ENCODE results near the gene CUX1. TPM values are rescaled to one million over a fixed set of nuclear protein-coding genes. Genes with fewer than 3 reads are reported as not detected.

CUX1 gene
- total and polyA plus RNA-seq, 2 of the 13 experiments (the other 11 are each of a cell fraction or from before 2014, with no cell fraction given) = 13.7 to 14.9 TPM

DNA sequence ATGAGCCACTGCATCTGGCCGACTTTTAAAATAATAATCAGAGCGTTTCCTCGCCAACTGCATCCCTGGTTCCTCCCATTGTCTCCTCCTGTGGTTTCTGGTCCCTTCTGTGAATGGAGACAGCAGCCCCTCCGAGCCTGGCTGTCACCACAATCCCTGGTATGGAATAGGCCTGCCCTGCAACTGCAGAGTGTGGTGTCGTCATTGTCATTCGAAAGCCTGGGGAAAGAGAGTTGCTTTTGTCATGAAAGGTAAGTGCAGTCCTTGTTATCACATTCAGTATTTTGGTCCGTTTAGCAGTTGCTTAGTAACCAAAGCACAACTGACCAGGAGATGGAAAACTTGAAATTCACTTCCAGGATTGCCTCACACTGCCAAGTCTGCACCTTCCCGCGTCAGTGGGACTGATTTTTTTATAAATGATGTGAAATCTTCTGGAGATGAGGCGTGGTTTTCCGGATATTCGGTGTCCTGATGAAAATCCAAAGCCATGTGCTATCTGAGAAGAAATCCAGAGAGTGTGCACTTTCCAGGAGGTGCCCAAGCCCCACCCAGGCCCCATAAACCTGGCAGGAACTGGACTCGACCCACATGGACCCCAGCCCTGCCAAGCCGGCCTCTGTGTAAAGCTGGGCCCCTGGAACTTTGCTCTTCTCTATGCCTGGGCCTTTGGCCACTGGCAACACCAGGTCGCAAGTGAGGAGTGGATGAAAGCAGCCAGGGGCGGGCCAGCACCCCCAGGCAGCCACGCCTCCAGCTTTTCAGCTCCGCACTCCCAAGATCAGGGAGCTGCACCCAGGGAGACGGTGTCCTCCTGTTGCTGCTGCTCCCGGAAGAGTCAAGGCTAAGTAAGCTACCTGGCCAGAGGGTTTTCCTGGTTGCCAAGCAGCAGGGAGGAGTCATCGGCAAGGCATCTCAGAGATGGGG lies 335.5 kb downstream of the CUX1 start (continued):
- TF ChIP-seq, protein P1, sequence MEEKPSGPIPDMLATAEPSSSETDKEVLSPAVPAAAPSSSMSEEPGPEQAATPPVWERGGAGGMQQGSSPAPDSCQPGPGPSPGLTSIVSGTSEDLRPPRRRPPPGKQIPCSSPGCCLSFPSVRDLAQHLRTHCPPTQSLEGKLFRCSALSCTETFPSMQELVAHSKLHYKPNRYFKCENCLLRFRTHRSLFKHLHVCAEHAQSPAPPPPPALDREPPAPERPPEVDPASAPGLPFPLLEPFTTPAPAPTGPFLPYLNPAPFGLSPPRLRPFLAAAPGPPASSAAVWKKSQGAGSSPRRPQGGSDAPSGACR (CRISPR knock-in tag; IDR thresholded peaks at IDR 0.05) = no peak
- TF ChIP-seq, protein P2, sequence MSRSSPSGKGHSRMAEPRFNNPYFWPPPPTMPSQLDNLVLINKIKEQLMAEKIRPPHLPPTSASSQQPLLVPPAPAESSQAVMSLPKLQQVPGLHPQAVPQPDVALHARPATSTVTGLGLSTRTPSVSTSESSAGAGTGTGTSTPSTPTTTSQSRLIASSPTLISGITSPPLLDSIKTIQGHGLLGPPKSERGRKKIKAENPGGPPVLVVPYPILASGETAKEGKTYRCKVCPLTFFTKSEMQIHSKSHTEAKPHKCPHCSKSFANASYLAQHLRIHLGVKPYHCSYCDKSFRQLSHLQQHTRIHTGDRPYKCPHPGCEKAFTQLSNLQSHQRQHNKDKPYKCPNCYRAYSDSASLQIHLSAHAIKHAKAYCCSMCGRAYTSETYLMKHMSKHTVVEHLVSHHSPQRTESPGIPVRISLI (CRISPR knock-in tag; IDR thresholded peaks at IDR 0.05; ENCODE audit: borderline replicate concordance) = peak; percentile 61
- TF ChIP-seq ZNF543 (CRISPR knock-in tag; IDR thresholded peaks at IDR 0.05) (0 out of 2 replicates have a peak, but pooled peaks have one; percentile 83), BRD4 (CRISPR knock-in tag; IDR thresholded peaks at IDR 0.05) (0 out of 2 replicates have a peak, but pooled peaks have one; percentile 24), ELF3 (CRISPR knock-in tag; IDR thresholded peaks at IDR 0.05) (peak; percentile 81), GATAD1 (CRISPR knock-in tag; IDR thresholded peaks at IDR 0.05) (peak; percentile 31; the same call in 1 of the 2 replicates), ZNF761 (CRISPR knock-in tag; conservative IDR thresholded peaks at IDR 0.05) (peak; percentile 74; the same call in 1 of the 2 replicates), ZNF607 (CRISPR knock-in tag; IDR thresholded peaks at IDR 0.05; ENCODE audit: borderline replicate concordance) (0 out of 2 replicates have a peak, but pooled peaks have one; percentile 49), SMYD3 (CRISPR knock-in tag; IDR thresholded peaks at IDR 0.05) (peak; percentile 46; the same call in 1 of the 2 replicates), HNF4A (CRISPR knock-in tag; IDR thresholded peaks at IDR 0.05) (peak; percentile 96), MEIS1 (CRISPR knock-in tag; IDR thresholded peaks at IDR 0.05; ENCODE audit: borderline replicate concordance) (peak; percentile 84; the same call in 1 of the 2 replicates), ZNF430 (CRISPR knock-in tag; IDR thresholded peaks at IDR 0.05) (peak; percentile 79; the same call in 1 of the 2 replicates), NAIF1 (CRISPR knock-in tag; IDR thresholded peaks at IDR 0.05; ENCODE audit: borderline replicate concordance) (peak; percentile 13; the same call in 1 of the 2 replicates), YEATS2 (CRISPR knock-in tag; IDR thresholded peaks at IDR 0.05; ENCODE audit: borderline replicate concordance) (peak; percentile 38; the same call in 1 of the 2 replicates), FOXA1 (IDR thresholded peaks at IDR 0.05) (no peak), FOXA1 (CRISPR knock-in tag; IDR thresholded peaks at IDR 0.05) (no peak; the same call in 1 of the 2 replicates)
- TF ChIP-seq, protein P3, sequence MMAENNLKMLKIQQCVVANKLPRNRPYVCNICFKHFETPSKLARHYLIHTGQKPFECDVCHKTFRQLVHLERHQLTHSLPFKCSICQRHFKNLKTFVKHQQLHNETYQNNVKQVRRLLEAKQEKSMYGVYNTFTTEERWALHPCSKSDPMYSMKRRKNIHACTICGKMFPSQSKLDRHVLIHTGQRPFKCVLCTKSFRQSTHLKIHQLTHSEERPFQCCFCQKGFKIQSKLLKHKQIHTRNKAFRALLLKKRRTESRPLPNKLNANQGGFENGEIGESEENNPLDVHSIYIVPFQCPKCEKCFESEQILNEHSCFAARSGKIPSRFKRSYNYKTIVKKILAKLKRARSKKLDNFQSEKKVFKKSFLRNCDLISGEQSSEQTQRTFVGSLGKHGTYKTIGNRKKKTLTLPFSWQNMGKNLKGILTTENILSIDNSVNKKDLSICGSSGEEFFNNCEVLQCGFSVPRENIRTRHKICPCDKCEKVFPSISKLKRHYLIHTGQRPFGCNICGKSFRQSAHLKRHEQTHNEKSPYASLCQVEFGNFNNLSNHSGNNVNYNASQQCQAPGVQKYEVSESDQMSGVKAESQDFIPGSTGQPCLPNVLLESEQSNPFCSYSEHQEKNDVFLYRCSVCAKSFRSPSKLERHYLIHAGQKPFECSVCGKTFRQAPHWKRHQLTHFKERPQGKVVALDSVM (CRISPR knock-in tag; IDR thresholded peaks at IDR 0.05) = peak; percentile 57
- TF ChIP-seq, protein P4, sequence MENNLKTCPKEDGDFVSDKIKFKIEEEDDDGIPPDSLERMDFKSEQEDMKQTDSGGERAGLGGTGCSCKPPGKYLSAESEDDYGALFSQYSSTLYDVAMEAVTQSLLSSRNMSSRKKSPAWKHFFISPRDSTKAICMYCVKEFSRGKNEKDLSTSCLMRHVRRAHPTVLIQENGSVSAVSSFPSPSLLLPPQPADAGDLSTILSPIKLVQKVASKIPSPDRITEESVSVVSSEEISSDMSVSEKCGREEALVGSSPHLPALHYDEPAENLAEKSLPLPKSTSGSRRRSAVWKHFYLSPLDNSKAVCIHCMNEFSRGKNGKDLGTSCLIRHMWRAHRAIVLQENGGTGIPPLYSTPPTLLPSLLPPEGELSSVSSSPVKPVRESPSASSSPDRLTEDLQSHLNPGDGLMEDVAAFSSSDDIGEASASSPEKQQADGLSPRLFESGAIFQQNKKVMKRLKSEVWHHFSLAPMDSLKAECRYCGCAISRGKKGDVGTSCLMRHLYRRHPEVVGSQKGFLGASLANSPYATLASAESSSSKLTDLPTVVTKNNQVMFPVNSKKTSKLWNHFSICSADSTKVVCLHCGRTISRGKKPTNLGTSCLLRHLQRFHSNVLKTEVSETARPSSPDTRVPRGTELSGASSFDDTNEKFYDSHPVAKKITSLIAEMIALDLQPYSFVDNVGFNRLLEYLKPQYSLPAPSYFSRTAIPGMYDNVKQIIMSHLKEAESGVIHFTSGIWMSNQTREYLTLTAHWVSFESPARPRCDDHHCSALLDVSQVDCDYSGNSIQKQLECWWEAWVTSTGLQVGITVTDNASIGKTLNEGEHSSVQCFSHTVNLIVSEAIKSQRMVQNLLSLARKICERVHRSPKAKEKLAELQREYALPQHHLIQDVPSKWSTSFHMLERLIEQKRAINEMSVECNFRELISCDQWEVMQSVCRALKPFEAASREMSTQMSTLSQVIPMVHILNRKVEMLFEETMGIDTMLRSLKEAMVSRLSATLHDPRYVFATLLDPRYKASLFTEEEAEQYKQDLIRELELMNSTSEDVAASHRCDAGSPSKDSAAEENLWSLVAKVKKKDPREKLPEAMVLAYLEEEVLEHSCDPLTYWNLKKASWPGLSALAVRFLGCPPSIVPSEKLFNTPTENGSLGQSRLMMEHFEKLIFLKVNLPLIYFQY (CRISPR knock-in tag; IDR thresholded peaks at IDR 0.05; ENCODE audit: borderline replicate concordance) = peak; percentile 98
- TF ChIP-seq, protein P5, sequence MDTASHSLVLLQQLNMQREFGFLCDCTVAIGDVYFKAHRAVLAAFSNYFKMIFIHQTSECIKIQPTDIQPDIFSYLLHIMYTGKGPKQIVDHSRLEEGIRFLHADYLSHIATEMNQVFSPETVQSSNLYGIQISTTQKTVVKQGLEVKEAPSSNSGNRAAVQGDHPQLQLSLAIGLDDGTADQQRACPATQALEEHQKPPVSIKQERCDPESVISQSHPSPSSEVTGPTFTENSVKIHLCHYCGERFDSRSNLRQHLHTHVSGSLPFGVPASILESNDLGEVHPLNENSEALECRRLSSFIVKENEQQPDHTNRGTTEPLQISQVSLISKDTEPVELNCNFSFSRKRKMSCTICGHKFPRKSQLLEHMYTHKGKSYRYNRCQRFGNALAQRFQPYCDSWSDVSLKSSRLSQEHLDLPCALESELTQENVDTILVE (CRISPR knock-in tag; IDR thresholded peaks at IDR 0.05) = no peak; the same call in 1 of the 2 replicates
